DMS53 treated with DMSO at 0.1 percent for 48 hours (cell line): Measurements from ENCODE around the gene CREG2.
A peak's percentile ranks its signal among the peaks of the same experiment; 100 is the strongest.

Experiments
- DNase-seq: peaks from one replicate; lab custom pipeline; 2025; ENCODE audit not compliant: unreplicated experiment; lab: John Stamatoyannopoulos, UW

The CREG2 gene

GRCh38 chr2:101310834-101311695 lies 76.2 kb downstream of the CREG2 start:
- DNase-seq, result no peak

GRCh38 chr2:101310090-101310833 lies 77.0 kb downstream of the CREG2 start:
- DNase-seq, result no peak

GRCh38 chr2:101308432-101309210 lies 78.7 kb downstream of the CREG2 start, which contains the start of gene RNF149:
RNF149 (minus strand) TSS chr2:101308701; CDS start chr2:101308588, 113 bp downstream.
- peak; percentile 85 for DNase-seq

GRCh38 chr2:101307950-101308431 lies 79.3 kb downstream of the CREG2 start:
- DNase-seq, result no peak

GRCh38 chr2:101307503-101307902 lies 79.8 kb downstream of the CREG2 start:
- DNase-seq, result no peak

GRCh38 chr2:101306410-101306809 lies 80.9 kb downstream of the CREG2 start:
- no peak for DNase-seq

- DNase-seq, result no peak
These were observed 81.7 kb downstream of the CREG2 start for GRCh38 chr2:101305492-101306078.

GRCh38 chr2:101305035-101305434 lies 82.3 kb downstream of the CREG2 start:
- DNase-seq, result no peak

GRCh38 chr2:101303688-101304087 lies 83.6 kb downstream of the CREG2 start:
- DNase-seq, result no peak

GRCh38 chr2:101302016-101302415 lies 85.3 kb downstream of the CREG2 start:
- no peak for DNase-seq

GRCh38 chr2:101300836-101301235 lies 86.5 kb downstream of the CREG2 start:
- no peak for DNase-seq

- no peak for DNase-seq
These were observed 87.1 kb downstream of the CREG2 start for GRCh38 chr2:101300164-101300563.

GRCh38 chr2:101299604-101300003 lies 87.7 kb downstream of the CREG2 start:
- no peak for DNase-seq

GRCh38 chr2:101297383-101297782 lies 89.9 kb downstream of the CREG2 start:
- no peak for DNase-seq

GRCh38 chr2:101296371-101296770 lies 90.9 kb downstream of the CREG2 start:
- DNase-seq, result no peak

- no peak for DNase-seq
These were observed 91.4 kb downstream of the CREG2 start for GRCh38 chr2:101295895-101296294.
